ENCODE data around the gene MYDGF.
A peak's percentile ranks its signal among the peaks of the same experiment; 100 is the strongest.

GRCh38 chr19:4647676-4648644 lies 22.2 kb downstream of the MYDGF start:
- TF ChIP-seq CTCF (conservative IDR thresholded peaks at IDR 0.05; ENCODE audit: low read length) = peak; percentile 45
- TF ChIP-seq EZH2phosphoT487 (IDR thresholded peaks at IDR 0.05; ENCODE audit: borderline replicate concordance, low read depth, low read length) = no peak
